ENCODE measurements around the gene FRAS1.

DNA sequence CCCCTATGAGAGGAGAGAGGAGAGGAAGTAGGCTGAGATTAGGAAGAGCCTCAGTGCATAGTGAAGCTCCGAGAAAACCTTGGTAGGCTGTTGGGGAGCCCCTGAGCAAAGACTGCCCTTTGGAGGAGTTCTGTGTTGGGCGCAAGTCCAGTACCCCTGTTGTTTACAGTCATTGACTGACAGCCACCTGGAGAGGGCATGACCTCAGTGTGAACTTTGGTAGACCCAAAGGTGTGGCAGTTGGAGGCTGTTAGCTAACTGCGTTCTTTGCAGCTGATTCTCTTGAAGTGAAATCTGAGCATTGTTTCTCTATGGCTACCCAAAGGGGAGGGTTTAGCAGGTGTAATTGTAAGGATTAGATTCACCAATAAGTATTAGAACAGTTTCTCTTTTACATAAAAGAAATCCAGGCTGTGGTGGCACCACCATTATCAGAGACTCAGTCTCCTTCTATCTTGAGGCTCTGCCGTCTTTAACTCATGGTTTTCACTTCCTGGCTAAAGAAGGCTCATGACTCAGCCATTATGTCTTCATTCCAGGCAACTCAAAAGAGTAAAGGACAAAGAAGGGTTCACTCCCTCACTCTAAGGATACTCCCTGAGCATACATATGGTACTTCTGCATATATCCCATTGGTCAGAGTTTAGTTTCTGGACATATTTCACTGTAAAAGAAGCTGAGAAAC is 527.9 kb downstream of the FRAS1 start:
- TF ChIP-seq POLR2A (IDR thresholded peaks at IDR 0.05; ENCODE audit: low read length) (no peak), RCOR1 (IDR thresholded peaks at IDR 0.05; ENCODE audit: low read depth, low read length) (no peak), MAFK (IDR thresholded peaks at IDR 0.05; ENCODE audit: partially characterized antibody) (no peak), FOSB (CRISPR knock-in tag; IDR thresholded peaks at IDR 0.05) (no peak), FOXS1 (CRISPR knock-in tag; IDR thresholded peaks at IDR 0.05) (no peak)
- TF ChIP-seq, protein P1, sequence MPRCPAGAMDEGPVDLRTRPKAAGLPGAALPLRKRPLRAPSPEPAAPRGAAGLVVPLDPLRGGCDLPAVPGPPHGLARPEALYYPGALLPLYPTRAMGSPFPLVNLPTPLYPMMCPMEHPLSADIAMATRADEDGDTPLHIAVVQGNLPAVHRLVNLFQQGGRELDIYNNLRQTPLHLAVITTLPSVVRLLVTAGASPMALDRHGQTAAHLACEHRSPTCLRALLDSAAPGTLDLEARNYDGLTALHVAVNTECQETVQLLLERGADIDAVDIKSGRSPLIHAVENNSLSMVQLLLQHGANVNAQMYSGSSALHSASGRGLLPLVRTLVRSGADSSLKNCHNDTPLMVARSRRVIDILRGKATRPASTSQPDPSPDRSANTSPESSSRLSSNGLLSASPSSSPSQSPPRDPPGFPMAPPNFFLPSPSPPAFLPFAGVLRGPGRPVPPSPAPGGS (IDR thresholded peaks at IDR 0.05) = no peak
- TF ChIP-seq, protein P2, sequence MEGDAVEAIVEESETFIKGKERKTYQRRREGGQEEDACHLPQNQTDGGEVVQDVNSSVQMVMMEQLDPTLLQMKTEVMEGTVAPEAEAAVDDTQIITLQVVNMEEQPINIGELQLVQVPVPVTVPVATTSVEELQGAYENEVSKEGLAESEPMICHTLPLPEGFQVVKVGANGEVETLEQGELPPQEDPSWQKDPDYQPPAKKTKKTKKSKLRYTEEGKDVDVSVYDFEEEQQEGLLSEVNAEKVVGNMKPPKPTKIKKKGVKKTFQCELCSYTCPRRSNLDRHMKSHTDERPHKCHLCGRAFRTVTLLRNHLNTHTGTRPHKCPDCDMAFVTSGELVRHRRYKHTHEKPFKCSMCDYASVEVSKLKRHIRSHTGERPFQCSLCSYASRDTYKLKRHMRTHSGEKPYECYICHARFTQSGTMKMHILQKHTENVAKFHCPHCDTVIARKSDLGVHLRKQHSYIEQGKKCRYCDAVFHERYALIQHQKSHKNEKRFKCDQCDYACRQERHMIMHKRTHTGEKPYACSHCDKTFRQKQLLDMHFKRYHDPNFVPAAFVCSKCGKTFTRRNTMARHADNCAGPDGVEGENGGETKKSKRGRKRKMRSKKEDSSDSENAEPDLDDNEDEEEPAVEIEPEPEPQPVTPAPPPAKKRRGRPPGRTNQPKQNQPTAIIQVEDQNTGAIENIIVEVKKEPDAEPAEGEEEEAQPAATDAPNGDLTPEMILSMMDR (IDR thresholded peaks at IDR 0.05) = no peak
- TF ChIP-seq, protein P3, sequence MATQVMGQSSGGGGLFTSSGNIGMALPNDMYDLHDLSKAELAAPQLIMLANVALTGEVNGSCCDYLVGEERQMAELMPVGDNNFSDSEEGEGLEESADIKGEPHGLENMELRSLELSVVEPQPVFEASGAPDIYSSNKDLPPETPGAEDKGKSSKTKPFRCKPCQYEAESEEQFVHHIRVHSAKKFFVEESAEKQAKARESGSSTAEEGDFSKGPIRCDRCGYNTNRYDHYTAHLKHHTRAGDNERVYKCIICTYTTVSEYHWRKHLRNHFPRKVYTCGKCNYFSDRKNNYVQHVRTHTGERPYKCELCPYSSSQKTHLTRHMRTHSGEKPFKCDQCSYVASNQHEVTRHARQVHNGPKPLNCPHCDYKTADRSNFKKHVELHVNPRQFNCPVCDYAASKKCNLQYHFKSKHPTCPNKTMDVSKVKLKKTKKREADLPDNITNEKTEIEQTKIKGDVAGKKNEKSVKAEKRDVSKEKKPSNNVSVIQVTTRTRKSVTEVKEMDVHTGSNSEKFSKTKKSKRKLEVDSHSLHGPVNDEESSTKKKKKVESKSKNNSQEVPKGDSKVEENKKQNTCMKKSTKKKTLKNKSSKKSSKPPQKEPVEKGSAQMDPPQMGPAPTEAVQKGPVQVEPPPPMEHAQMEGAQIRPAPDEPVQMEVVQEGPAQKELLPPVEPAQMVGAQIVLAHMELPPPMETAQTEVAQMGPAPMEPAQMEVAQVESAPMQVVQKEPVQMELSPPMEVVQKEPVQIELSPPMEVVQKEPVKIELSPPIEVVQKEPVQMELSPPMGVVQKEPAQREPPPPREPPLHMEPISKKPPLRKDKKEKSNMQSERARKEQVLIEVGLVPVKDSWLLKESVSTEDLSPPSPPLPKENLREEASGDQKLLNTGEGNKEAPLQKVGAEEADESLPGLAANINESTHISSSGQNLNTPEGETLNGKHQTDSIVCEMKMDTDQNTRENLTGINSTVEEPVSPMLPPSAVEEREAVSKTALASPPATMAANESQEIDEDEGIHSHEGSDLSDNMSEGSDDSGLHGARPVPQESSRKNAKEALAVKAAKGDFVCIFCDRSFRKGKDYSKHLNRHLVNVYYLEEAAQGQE (IDR thresholded peaks at IDR 0.05) = no peak
